Smooth muscle cell (in vitro differentiated cells): Measurements from ENCODE around the gene MITF. TPM values are rescaled to one million over a fixed set of nuclear protein-coding genes. Genes with fewer than 3 reads are reported as not detected.
A peak's percentile ranks its signal among the peaks of the same experiment; 100 is the strongest.

Experiments
- DNase-seq: peaks from one replicate; lab custom pipeline; 2025; ENCODE audit not compliant: unreplicated experiment; lab: John Stamatoyannopoulos, UW
- H2AFZ ChIP-seq: fragments of 200-600 bp; sonication (generic); 2 replicates; pipeline ENCODE4 v1.6.0; 2016; ENCODE audit warnings: antibody characterized with exemption, low read depth, mild to moderate bottlenecking
- H3F3A ChIP-seq: fragments of 200-600 bp; sonication (generic); 2 replicates; pipeline ENCODE4 v1.6.0; 2017; ENCODE audit warnings: antibody characterized with exemption, low read depth
- H3K27ac ChIP-seq: fragments of 200-600 bp; sonication (generic); 2 replicates; pipeline ENCODE4 v1.5.1; 2016; ENCODE audit warnings: low read depth, mild to moderate bottlenecking
- H3K27me3 ChIP-seq: fragments of 200-600 bp; sonication (generic); 2 replicates; pipeline ENCODE4 v1.6.1; 2016; ENCODE audit warnings: low read depth, mild to moderate bottlenecking
- H3K36me3 ChIP-seq: fragments of 200-600 bp; sonication (generic); 2 replicates; pipeline ENCODE4 v1.5.1; 2016; ENCODE audit warnings: low read depth
- H3K4me1 ChIP-seq: fragments of 200-600 bp; sonication (generic); 2 replicates; pipeline ENCODE4 v1.5.1; 2016; ENCODE audit warnings: low read depth
- H3K4me2 ChIP-seq: fragments of 200-600 bp; sonication (generic); 2 replicates; pipeline ENCODE4 v1.6.0; 2016; ENCODE audit warnings: mild to moderate bottlenecking
- H3K4me3 ChIP-seq: fragments of 200-600 bp; sonication (generic); 2 replicates; pipeline ENCODE4 v1.5.1; 2016; ENCODE audit warnings: mild to moderate bottlenecking
- H3K79me2 ChIP-seq: fragments of 200-600 bp; sonication (generic); 2 replicates; pipeline ENCODE4 v1.6.0; 2016; ENCODE audit warnings: low read depth, mild to moderate bottlenecking
- H3K9ac ChIP-seq: fragments of 200-600 bp; sonication (generic); 2 replicates; pipeline ENCODE4 v1.6.0; 2016; ENCODE audit warnings: low read depth
- H3K9me3 ChIP-seq: fragments of 200-600 bp; sonication (generic); replicated peaks from 2 replicates; pipeline ENCODE4 v1.5.1; 2016; ENCODE audit warnings: low read depth
- H4K20me1 ChIP-seq: fragments of 200-600 bp; sonication (generic); 2 replicates; pipeline ENCODE4 v1.6.0; 2016; ENCODE audit warnings: low read depth
- CTCF ChIP-seq: fragments of 200-600 bp; sonication (generic); IDR thresholded peaks from 2 replicates; pipeline ENCODE4 v1.5.1; 2017; ENCODE audit warnings: borderline replicate concordance, mild to moderate bottlenecking, antibody characterized with exemption; ENCODE audit not compliant: insufficient read depth, poor library complexity, severe bottlenecking
- WGBS: methylation state at CpG from one replicate; pipeline ENCODE4 v1.1.7; 2016; ENCODE audit warnings: low lambda C conversion rate; 5-methylcytosine and 5-hydroxymethylcytosine counted together
- polyA plus RNA-seq: library from polyadenylated mRNA; unstranded; fragments of >200 nt; fragmentation: Nextera tagmentation; extraction: Ambion mirVana; gene quantifications from 2 replicates; pipeline ENCODE4 v1.2.1, GENCODE V29; 2016
- total RNA-seq: library from RNA; depleted of rRNA; stranded (reverse); fragments of >200 nt; gene quantifications from 2 replicates; pipeline ENCODE4 v1.2.3, GENCODE V29; 2014

MITF gene
- total and polyA plus RNA-seq, 2 experiments from 2014 or later, result 2.3 to 3.1 TPM

- no peaks in the 10 kb centered on the region for H3F3A ChIP-seq
- no peak overlapping the region for H3K27ac ChIP-seq
- 83% methylated on average over 2 of the region's 2 CpGs for WGBS
These were observed 3.4 kb upstream of the MITF start for GRCh38 chr3:69735893-69736292.

GRCh38 chr3:69737392-69737791 is 1.9 kb upstream of the MITF start:
- Histone ChIP-seq H3K79me2 (no peaks in the 10 kb centered on the region), H3K4me1 (peaks cover 5% of the 10 kb centered on the region), H3K9me3 (no peaks in the 10 kb centered on the region), H3K9ac (no peak overlapping the region), H3K27ac (no peak overlapping the region), H3F3A (no peaks in the 10 kb centered on the region), H3K36me3 (no peaks in the 10 kb centered on the region), H3K27me3 (peaks cover 49% of the 10 kb centered on the region), H3K4me2 (no peak overlapping the region), H2AFZ (peak overlapping the region; percentile 99), H3K4me3 (no peak overlapping the region), H4K20me1 (no peaks in the 10 kb centered on the region)
- 64% methylated on average over 3 of the region's 3 CpGs for WGBS
- no peak for DNase-seq
- no peak for TF ChIP-seq CTCF

More at GRCh38 chr3:69735893-69736292, 3.4 kb upstream of the MITF start:
- Histone ChIP-seq H2AFZ (no peak overlapping the region), H3K4me1 (peaks cover 7% of the 10 kb centered on the region), H3K4me3 (no peak overlapping the region), H3K79me2 (no peaks in the 10 kb centered on the region), H3K27me3 (peaks cover 43% of the 10 kb centered on the region), H3K36me3 (no peaks in the 10 kb centered on the region), H3K9me3 (no peaks in the 10 kb centered on the region), H3K4me2 (no peak overlapping the region), H3K9ac (no peak overlapping the region), H4K20me1 (no peaks in the 10 kb centered on the region)
- no peak for DNase-seq
- no peak for TF ChIP-seq CTCF

GRCh38 chr3:69738315-69738714 is 949 bp upstream of the MITF start:
- WGBS, result 12% methylated on average over 4 of the region's 4 CpGs
- no peak for DNase-seq
- no peaks in the 10 kb centered on the region for H3K9me3 ChIP-seq

More at GRCh38 chr3:69738315-69738714, 949 bp upstream of the MITF start:
- peaks cover 5% of the 10 kb centered on the region for H3K4me1 ChIP-seq
- no peak overlapping the region for H3K9ac ChIP-seq
- no peaks in the 10 kb centered on the region for H4K20me1 ChIP-seq
- H3K4me3 ChIP-seq, result peak overlapping the region; percentile 97
- no peak overlapping the region for H3K27ac ChIP-seq
- no peaks in the 10 kb centered on the region for H3K36me3 ChIP-seq
- H3K27me3 ChIP-seq, result peaks cover 43% of the 10 kb centered on the region
- H2AFZ ChIP-seq, result peak overlapping the region; percentile 99
- peak overlapping the region; percentile 95 for H3K4me2 ChIP-seq
- H3F3A ChIP-seq, result no peaks in the 10 kb centered on the region
- TF ChIP-seq CTCF, result no peak
- no peaks in the 10 kb centered on the region for H3K79me2 ChIP-seq
